ENCODE measurements around the gene CLEC17A. TPM values are rescaled to one million over a fixed set of nuclear protein-coding genes. Genes with fewer than 3 reads are reported as not detected.

Gene CLEC17A
- total and polyA plus RNA-seq, 2 donors (not counting 1 experiment from before 2014, with no cell fraction given), result 121 to 163 TPM

- no peak for DNase-seq
- no peak overlapping the region for H3K4me3 Mint-ChIP-seq
- peaks cover 9 to 13% of the 10 kb centered on the region in 2 donors for H3K4me1 ChIP-seq (ENCODE audit: control insufficient read depth in 2 of 2, insufficient read depth in 2 of 2, low read length in 2 of 2)
- POLR2A ChIA-PET, result no interaction called here
- no peak overlapping the region for H3K27ac Mint-ChIP-seq
- no peaks in the 10 kb centered on the region for H3K27me3 Mint-ChIP-seq
- peaks cover 61% of the 10 kb centered on the region for H4K20me1 ChIP-seq (ENCODE audit: control insufficient read depth, insufficient read depth, low read length, poor library complexity, severe bottlenecking)
- no peak overlapping the region for H2AFZ ChIP-seq (ENCODE audit: insufficient read depth, low read depth, low read length, poor library complexity, severe bottlenecking)
- peaks cover 41% of the 10 kb centered on the region for H3K79me2 ChIP-seq (ENCODE audit: control insufficient read depth, insufficient read depth, low read length)
- no peak overlapping the region for H3K9ac ChIP-seq (ENCODE audit: low read length)
- CTCF ChIA-PET, result interaction anchor here (0.7 to 13.4 kb wide), 2 partner anchors 10 to 122 kb away, joined by 3 to 681 read pairs; partner anchors contain the start of gene ZNF333
- no peak for ATAC-seq (ENCODE audit: low read depth)
- H3K4me1 Mint-ChIP-seq, result peaks cover 33% of the 10 kb centered on the region
- intact Hi-C loops (cut with micrococcal nuclease), result no loop called here
- H3K4me3 ChIP-seq (ENCODE audit: control extremely low read depth in 1 of 5, extremely low read depth in 1 of 5, insufficient read depth in 1 of 5, low read depth in 2 of 5, low read length in 4 of 5), result no peak overlapping the region
- no peak overlapping the region for H3K27ac ChIP-seq (ENCODE audit: low read length in 2 of 2)
- H3K9me3 ChIP-seq (ENCODE audit: control extremely low read depth in 1 of 3, control insufficient read depth in 2 of 3, insufficient read depth in 1 of 3, low read length in 2 of 3), result no peaks in the 10 kb centered on the region
- WGBS (ENCODE audit: insufficient coverage), result 78% methylated on average over 16 of the region's 18 CpGs
- H3K36me3 ChIP-seq (replicated peaks in 1 of 2; ENCODE audit: control extremely low read depth in 1 of 2, control insufficient read depth in 1 of 2, extremely low read depth in 1 of 2, insufficient read depth in 2 of 2, low read length in 1 of 2), result peaks cover 0 to 37% of the 10 kb centered on the region in 2 experiments
- H3K9me3 Mint-ChIP-seq (ENCODE audit: insufficient read depth), result no peaks in the 10 kb centered on the region
- no peak for TF ChIP-seq EZH2 (IDR thresholded peaks at IDR 0.05; ENCODE audit: borderline replicate concordance, insufficient read depth, low read depth, low read length, poor library complexity, severe bottlenecking)
- TF ChIP-seq, protein P1, sequence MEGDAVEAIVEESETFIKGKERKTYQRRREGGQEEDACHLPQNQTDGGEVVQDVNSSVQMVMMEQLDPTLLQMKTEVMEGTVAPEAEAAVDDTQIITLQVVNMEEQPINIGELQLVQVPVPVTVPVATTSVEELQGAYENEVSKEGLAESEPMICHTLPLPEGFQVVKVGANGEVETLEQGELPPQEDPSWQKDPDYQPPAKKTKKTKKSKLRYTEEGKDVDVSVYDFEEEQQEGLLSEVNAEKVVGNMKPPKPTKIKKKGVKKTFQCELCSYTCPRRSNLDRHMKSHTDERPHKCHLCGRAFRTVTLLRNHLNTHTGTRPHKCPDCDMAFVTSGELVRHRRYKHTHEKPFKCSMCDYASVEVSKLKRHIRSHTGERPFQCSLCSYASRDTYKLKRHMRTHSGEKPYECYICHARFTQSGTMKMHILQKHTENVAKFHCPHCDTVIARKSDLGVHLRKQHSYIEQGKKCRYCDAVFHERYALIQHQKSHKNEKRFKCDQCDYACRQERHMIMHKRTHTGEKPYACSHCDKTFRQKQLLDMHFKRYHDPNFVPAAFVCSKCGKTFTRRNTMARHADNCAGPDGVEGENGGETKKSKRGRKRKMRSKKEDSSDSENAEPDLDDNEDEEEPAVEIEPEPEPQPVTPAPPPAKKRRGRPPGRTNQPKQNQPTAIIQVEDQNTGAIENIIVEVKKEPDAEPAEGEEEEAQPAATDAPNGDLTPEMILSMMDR (IDR thresholded peaks at IDR 0.05), result no peak
- no peak overlapping the region for H3K4me2 ChIP-seq (replicated peaks; ENCODE audit: low read depth, low read length, poor library complexity, severe bottlenecking)
- no peaks in the 10 kb centered on the region for H3K27me3 ChIP-seq (replicated peaks in 1 of 4; ENCODE audit: control extremely low read depth in 1 of 4, control insufficient read depth in 3 of 4, insufficient read depth in 4 of 4, low read length in 3 of 4)
Measured at GRCh38 chr19:14566712-14567077, 16.2 kb upstream of the CLEC17A start.

GRCh38 chr19:14567079-14567478, 15.8 kb upstream of the CLEC17A start:
- H3K27ac Mint-ChIP-seq, result peak overlapping the region; percentile 37
- DNase-seq, result no peak
- POLR2A ChIA-PET, result no interaction called here

More at GRCh38 chr19:14567079-14567478, 15.8 kb upstream of the CLEC17A start:
- Mint-ChIP-seq H3K27me3 (no peaks in the 10 kb centered on the region), H3K4me3 (no peak overlapping the region), H3K4me1 (peaks cover 34% of the 10 kb centered on the region), H3K9me3 (ENCODE audit: insufficient read depth) (no peaks in the 10 kb centered on the region)
- Histone ChIP-seq H3K36me3 (replicated peaks in 1 of 2; ENCODE audit: control extremely low read depth in 1 of 2, control insufficient read depth in 1 of 2, extremely low read depth in 1 of 2, insufficient read depth in 2 of 2, low read length in 1 of 2) (peaks cover 0 to 37% of the 10 kb centered on the region in 2 experiments), H3K4me1 (ENCODE audit: control insufficient read depth in 2 of 2, insufficient read depth in 2 of 2, low read length in 2 of 2) (peaks cover 9 to 14% of the 10 kb centered on the region in 2 donors), H3K9me3 (ENCODE audit: control extremely low read depth in 1 of 3, control insufficient read depth in 2 of 3, insufficient read depth in 1 of 3, low read length in 2 of 3) (no peaks in the 10 kb centered on the region), H4K20me1 (ENCODE audit: control insufficient read depth, insufficient read depth, low read length, poor library complexity, severe bottlenecking) (peaks cover 57% of the 10 kb centered on the region), H3K4me3 (ENCODE audit: control extremely low read depth in 1 of 5, extremely low read depth in 1 of 5, insufficient read depth in 1 of 5, low read depth in 2 of 5, low read length in 4 of 5) (no peak overlapping the region), H3K79me2 (ENCODE audit: control insufficient read depth, insufficient read depth, low read length) (peaks cover 41% of the 10 kb centered on the region), H3K27ac (ENCODE audit: low read length in 2 of 2) (no peak overlapping the region), H3K4me2 (replicated peaks; ENCODE audit: low read depth, low read length, poor library complexity, severe bottlenecking) (no peak overlapping the region), H2AFZ (ENCODE audit: insufficient read depth, low read depth, low read length, poor library complexity, severe bottlenecking) (no peak overlapping the region), H3K27me3 (replicated peaks in 1 of 4; ENCODE audit: control extremely low read depth in 1 of 4, control insufficient read depth in 3 of 4, insufficient read depth in 4 of 4, low read length in 3 of 4) (no peaks in the 10 kb centered on the region), H3K9ac (ENCODE audit: low read length) (no peak overlapping the region)
- no peak for ATAC-seq (ENCODE audit: low read depth)
- TF ChIP-seq, protein P1 (IDR thresholded peaks at IDR 0.05), result no peak
- TF ChIP-seq EZH2 (IDR thresholded peaks at IDR 0.05; ENCODE audit: borderline replicate concordance, insufficient read depth, low read depth, low read length, poor library complexity, severe bottlenecking), result no peak
- intact Hi-C loops (cut with micrococcal nuclease), result no loop called here
- WGBS (ENCODE audit: insufficient coverage), result 96% methylated on average over 10 of the region's 11 CpGs
- CTCF ChIA-PET, result interaction anchor here (0.6 to 13.4 kb wide), 3 partner anchors 10 to 121 kb away, joined by 3 to 681 read pairs (median 3); partner anchors contain the start of gene ZNF333

Data from B cell (primary cell).